ENCODE data around the gene PBX1.

The PBX1 gene

DNA sequence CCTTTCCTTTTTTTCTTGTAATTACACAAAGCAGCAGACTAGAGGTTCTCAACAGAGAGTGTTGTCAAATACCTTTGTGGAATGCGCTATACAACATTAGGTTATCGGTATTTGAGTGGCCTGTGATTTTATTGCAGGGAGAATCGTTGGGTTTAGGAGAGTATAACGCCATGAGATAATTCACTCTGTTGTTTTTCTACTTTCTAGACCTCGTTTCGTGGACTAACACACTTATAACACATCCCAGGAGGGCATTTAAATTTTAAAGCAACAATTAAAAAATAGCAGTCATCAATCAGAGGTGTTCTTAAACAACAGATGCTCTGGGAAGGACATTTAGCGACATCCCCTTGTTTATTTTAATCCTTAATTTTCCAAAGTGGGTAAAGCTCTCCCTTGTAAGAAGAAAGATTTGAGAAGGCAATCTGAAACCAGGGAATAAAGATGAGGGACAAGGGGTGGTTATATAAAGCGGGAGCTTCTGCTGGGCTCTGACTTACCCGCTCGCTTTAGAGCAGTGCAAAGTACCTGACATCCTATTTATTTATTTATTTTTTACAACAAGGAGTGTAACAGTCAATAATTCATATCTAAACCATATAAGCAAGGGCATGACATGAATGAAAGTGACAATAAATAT lies 4.9 kb downstream of the PBX1 start:
- DNase-seq (ENCODE audit: low read depth in 2 of 2): no peak

DNA sequence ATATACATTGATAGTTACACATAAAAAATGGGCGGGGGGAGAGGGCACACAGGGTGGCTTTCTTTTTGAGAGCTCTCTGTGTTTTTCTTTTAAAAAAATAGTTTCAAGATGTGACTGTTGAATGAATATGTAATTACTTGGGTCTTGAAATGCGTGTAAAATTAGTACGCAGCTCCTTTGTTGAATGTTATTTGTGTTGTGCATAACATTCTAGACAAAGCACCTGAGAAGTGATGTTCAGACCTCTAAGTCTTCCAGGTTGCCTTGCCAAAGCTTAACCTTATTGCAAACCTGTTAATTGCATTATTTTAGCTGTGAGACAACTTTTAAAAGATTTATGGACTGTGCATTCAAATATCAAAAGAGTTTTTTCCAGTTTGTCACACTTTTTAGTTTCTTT lies 5.4 kb downstream of the PBX1 start:
- DNase-seq (ENCODE audit: low read depth in 2 of 2): no peak

DNA sequence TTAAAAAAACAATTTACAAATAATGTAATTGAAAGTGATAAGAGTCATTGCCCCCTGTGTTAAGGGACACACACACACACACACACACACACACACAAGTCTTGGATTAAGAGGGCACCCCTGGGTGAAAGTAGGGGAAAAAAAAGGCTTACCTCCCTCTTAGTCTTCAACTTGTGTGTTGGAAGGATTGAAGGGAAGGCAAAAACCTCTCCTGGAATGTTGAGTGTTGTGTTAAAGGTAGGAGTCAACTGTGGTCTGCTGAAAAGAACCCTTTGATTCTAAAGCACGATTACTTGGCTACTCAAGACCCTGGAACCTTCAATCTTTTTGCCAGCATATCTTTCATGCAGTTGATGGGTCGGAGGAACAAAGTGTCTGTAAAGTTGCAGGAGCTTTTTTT lies 6.4 kb downstream of the PBX1 start:
- no peak for DNase-seq (ENCODE audit: low read depth in 2 of 2)

DNA sequence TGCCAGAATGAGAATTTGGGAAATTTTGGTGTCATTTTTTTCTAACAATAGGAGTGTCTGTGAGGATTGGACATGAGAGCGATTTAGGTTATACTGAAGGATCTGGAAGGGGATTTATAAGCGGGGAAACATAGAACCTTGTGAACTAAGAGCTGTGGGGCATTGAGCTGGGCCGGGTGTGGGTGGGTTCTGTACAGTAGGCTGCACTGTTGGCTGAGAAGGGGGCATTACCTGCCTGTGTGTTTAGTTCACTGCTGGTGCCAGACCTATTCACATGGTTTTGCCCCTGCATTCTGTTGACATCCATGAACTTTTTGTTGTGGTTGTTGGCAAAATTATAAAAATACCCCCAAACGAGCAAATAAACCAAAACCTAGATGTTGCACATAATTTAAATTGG lies 8.8 kb downstream of the PBX1 start:
- DNase-seq (ENCODE audit: low read depth in 2 of 2): no peak

DNA sequence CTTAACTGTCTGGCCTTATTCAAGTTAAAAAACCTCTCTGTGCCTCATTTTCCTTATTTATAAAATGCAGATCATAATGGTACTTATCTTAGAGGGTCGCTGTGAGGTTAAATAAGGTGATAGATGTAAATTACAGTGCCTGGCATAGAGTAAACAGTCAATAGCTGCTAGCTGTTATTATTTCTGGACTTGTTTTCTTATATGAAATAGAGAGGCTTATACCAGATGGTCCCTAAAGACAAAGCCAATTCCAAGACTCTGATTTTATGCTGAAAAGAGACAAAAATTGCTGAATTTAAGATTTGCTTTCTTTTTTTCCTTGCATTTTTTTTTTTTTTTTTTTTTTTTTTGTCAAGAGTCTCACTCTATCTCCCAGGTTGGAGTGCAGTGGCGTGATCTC lies 10.3 kb downstream of the PBX1 start:
- no peak for DNase-seq (ENCODE audit: low read depth in 2 of 2)

DNA sequence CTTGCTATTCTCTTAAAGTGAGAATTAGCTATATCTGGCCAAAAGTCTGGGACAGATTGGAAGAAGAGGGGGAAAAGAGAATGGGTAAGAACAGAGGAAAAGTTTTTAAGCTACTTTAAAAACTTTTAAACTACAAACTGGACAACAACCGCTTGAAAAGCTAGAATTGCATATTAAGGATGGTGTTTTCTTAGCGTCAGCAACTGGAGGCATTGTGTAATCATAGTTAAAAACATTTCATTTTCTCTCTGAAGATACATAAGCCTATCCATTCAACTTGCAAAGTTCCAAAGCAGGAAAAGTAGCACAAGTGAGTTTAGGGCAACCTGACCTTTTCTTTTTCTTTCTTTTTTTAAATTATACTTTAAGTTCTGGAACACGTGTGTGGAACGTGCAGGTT lies 10.9 kb downstream of the PBX1 start:
- no peak for DNase-seq (ENCODE audit: low read depth in 2 of 2)

DNA sequence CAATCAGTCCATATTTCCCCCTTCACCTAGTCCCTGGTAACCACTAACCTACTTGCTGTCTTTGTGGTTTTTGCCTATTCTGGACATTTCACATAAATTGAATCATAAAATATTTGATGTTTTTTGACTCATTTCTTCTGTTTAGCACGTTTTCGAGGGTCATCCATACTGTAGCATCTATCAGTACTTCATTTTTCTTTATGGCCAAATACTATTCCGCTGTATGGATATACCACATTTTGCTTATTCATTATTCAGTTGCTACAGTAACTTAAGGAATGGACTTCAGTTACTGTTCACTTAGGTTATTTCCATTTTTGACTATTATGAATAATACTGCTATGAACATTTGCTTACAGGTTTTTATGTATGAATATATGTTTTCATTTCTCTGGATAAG lies 12.3 kb downstream of the PBX1 start:
- DNase-seq (ENCODE audit: low read depth in 2 of 2): no peak

DNA sequence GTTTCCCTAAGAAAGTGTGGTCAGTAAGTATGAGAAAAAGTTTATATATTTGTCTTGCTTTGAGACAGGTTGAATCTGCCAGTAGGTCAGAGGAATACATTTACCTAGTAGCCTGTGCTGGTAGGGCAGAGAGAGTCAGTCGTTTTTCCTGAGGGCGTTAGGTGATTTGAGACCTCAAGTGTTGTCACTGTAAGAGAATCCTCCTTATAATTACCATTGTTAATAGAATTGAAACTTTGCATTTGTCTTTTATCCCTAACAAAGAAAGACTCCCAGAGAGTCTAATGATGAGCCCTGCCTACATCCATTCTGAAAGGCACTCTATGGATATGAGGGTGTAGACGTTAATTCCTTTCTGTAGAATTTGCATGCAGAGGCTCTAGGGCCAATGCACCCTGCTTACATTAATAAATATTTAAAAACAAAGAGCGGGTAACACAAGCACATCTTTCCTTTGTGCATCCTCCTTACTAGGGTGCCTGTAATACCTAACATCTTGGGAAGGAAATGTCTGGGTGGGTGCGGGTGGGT lies 16.4 kb downstream of the PBX1 start:
- DNase-seq (ENCODE audit: low read depth in 2 of 2): no peak

DNA sequence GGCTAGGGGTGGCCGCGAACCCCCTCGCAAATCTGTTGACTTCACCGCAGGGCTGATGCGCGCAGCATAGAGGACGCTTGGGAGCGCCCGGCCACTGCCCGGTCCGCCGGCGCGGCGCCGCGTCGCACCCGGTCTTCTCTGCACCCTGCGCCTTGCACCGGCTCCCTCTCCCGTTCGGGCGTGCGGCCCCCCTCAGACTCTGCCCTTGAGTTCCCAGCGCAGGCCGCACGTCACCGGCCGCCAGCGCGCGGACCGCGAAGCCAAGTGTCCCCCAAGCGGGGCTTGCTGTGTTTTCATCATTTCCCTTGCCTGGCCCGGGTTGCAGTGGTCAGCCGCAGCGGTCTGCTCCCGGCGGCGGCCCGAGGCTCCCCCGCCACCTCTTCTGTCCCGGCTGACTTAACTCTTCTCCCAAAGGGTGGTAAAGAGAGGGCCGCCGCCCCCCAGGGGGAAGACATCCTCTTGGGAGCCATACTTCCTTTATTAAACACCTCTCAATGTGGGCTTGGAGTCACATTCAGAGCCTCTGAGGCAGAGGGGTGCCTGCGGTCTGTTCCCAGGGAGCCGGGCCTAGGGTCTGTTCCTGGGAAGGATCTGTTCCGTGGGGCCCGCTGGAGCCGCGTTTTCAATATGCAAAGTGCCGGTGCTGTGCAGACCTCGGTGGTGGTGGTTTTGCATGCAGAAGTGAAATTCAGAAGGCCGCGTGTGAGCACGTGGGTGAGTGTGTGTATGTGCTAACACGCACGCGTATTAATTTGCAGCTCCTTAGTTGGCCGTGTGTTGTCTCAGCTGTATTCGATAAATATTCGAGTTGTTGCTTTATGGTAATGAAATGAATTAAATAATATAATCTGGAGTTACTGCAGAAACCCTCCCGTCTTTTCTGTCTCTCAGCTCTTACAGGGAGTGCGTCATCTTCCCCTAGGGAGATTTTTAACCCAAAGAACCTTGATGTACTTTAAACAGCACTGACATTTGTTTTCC lies 17.6 kb downstream of the PBX1 start:
- DNase-seq (ENCODE audit: low read depth in 2 of 2): no peak

DNA sequence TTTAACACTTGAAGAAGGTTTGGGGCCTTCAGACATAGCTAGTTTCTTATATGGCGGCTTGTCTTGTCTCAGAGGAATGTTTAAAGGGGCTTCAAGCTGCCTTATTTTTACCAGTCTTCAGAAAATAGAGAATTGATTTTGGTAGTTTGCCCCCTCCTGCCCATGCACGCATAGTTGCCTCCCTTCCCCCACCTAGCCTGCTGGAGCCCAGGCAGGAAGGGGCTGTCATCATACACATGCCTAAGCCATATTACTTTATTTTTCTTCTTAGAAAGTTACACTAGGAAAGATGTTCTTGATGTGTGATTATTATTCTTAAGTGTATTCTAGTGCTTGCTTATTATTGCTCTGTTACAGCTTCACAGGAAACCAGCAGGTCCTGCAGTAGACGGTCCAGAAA lies 18.3 kb downstream of the PBX1 start:
- DNase-seq (ENCODE audit: low read depth in 2 of 2): no peak

DNA sequence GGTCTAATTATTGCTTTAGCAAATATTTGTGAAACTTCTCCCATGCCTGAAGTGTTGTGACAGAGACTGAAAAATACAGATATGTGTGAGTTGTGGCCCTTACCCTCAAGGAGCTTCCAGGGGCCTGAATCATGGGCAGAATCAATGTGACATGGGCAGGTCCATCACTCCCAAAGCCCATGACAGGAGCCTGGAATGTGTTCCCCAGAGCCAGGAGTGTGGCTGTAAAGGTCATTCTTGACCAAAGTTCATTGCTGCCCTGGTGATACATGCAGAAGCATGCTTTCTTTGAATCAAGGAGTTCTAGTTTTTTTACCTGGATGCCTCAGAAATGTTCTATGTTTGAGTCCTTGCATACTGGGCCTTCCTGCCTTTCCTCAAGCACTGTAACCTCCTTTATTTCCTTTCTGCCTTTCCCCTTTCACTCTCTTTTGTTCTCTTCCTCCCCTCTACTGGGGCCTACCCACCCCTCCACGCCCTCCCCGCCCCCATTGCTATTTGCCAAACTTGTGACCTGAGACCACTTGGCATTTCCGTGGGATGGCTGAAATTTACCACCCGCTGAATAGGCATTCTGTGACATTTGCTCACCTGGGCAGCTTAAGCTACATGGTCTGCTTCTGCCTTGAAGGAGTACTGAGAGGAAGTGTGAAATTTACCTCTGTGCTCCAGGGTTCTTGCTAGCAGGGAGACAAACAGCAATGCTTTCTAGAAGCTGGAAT lies 19.7 kb downstream of the PBX1 start:
- DNase-seq (ENCODE audit: low read depth in 2 of 2): no peak

DNA sequence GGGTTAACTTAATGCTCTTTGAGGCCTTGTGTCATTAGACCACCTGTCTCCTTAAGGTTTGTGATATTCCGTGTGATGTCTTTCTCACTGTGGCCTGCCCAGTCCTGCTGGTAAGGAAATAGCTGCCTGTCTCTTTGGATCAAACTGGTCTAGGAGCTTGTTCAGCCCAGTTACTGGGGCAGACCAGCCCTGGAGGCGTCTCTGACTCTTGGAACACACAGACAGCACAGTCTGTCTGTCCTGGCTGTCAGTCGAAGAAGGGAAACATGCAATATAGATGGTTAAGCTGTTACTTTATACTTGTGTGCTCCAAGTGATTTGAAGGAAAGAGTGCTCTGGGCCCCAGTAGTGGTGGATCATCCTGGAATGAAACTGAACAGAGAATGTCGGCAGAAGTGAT lies 20.4 kb downstream of the PBX1 start:
- no peak for DNase-seq (ENCODE audit: low read depth in 2 of 2)

DNA sequence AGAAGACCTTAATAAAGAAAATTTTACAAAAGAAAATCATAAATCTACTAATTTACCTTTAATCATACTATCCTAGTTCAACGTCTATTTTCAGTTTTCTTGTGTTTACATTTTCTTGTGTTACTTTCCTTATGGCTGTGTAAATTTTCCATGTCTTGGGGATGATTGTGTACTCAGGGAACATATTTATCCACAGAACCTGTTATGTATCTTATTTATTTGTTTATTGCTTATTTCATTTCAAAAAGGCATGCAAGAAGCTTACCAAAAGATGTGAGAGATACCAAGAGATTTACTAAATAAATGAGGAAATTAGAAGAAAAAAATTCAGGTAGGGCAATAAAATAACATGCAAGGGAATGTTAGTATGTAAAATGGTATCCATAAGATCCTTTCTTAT lies 22.8 kb downstream of the PBX1 start:
- no peak for DNase-seq (ENCODE audit: low read depth in 2 of 2)

DNA sequence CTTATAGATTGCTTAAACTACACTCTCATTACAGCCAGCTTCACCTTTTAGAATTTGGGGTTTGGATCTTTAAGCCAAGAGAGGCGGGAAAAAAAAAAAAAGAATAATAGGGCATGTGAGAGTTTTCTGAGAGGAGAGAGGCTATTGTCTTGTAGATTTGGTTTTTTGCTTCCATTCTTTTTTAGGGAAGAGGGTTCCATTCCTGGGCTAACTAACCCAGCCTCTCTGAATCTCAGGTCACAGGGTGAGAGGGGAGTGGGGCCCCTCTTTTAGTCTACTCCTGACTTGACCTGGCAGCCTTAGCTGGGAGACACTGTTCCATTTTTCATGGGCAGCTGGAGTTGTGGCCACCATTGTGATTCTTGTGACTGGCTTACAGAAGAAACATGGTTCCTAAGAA lies 24.2 kb downstream of the PBX1 start:
- DNase-seq (ENCODE audit: low read depth in 2 of 2): no peak

DNA sequence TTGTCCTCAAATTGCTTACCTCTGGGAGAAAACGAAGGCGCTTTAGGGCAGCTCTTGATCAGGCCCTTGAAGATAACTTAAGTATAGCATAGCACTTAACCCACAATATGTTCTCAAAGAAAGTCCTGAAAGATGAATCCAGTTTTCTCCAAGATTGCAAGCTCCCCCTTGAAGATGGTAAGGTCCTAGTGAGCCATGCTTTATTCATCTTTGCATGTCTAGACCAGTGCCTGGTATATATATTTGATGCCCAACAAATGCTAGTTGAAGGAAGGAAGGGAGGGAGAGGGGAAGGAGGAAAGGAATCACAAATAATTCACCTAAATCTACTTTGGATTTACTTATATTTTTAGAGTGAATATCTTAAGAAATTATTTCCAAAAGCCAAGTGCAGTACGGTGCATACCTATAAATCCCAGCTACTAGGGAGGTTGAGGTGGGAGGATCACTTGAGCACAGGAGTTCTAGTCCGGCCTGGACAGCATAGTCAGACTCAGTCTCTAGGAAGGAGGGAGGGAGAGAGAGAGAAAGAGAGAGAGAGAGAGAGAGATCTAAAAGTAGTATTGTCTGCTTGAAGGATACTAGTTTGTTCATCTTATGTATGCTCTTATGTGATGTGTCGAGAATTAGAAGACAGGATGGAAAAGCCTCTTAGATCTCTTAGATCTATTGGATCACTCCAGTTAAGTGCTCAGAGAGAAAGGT lies 25.0 kb downstream of the PBX1 start:
- no peak for DNase-seq (ENCODE audit: low read depth in 2 of 2)

DNA sequence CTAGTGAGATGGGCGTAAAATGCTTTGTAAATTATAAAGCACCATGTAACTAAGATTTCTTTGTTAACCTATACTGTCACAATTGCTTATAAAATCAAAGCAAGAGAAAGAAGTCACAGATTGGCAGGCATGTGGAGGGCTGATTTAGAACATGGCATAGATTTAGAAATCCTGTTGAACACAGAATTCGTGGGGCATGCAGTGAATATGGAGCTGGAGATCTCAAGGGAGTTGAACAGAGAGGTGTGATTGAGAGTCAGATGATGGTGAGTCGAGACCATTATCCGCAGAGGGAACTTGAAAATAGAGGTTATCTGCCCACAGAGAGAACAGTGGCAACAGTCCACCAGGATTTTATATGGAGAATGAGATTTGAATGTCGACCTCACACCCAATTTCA lies 27.6 kb downstream of the PBX1 start:
- DNase-seq (ENCODE audit: low read depth in 2 of 2): no peak

DNA sequence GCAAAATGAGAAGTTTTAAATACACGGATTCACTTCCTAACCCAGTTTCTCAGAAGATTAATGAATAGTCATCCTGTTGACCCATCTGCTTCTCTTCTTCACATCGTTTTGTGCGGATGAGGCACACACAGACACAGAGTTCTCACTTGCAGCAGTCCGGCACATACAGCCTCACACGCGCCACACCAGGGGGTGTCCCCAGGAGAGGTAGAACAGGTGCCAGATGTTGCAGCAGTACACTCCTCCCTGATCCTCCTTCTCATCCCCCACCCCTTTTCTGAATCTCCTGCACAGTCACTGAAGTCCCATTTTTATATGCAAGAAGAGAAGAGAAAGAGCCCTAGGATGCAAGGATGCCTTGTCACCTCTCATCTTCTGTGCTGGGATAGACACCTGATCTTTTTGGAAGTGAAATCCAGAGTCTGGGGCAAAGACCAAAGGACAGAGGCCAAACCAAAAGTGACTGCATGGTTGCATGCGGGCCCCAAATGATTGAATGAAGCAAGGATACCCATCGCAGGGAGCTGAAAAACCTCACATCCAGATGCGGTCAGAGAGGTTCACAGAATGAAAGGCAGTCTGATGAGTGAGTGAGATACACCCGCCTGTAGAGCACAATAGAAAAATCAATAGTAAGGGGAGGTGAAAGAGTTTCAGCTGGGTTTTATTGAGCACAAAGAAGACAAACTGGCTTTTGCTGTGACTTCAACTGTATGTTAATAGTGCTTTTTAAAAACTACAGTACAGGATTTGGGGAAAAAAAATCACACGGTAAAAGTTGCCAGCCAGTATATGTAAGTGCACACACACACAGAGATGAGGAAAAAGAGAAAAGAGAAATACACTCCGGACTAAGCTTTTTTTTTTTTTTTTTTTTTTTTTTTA lies 28.9 kb downstream of the PBX1 start:
- DNase-seq (ENCODE audit: low read depth in 2 of 2): no peak

DNA sequence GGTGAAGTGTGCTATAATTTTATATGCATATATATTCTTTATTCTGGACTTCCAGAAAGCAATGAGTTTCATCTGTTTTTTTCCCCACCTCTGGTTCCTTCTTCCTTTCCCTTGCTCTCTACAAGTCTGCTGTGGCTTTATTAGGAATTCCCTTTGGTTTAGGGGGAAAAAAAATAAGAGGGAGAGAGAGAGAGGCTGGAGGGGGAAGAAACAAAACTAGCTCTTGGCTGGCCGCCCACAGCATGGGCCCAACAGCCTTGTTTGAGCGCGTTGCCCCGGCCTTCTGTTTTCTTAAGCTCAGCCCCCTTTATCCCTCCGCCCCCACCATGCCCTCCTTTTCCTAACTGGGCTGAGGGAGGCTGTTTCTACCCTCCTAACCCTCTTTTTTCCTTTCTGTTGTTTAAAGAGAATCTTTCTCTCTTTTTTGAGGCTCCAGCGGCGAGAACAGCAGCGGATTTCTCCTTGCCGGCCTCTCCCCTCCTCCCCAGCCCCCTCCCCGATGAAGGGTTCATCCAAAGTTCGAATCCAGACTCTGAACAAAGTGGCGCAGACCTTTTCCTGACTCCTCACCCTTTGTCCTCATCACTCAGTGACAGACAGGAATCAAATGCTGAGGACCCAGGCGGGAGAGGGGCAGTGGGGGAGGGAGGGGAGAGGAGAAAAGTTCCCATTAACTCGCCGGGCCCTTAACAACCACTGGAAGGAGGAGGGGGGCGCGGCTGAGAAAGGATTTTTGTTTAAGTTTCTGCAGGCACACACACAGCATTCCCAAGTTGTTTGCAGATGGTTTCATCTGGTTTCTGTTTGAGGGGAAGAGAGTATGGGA lies 29.7 kb downstream of the PBX1 start:
- DNase-seq (ENCODE audit: low read depth in 2 of 2): no peak

DNA sequence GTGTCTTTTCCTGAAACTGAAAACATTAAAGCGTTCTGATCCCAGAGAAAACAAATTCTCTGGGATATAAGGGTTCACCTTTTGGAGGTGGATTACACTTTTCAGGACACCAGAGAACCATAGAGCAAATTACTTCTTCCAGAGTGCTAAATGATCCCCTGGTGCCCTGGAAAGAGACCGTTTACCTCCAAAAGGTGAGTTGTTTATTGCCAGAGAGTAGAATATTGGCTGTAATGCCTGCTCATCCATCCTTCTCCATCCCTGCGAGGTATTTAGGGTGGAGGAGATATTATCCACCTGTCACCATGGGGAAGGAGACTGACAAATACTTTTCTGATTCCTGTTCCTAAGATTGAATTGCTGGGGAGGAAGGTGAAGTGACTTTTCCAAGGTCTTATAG lies 30.4 kb downstream of the PBX1 start:
- DNase-seq (ENCODE audit: low read depth in 2 of 2): no peak

DNA sequence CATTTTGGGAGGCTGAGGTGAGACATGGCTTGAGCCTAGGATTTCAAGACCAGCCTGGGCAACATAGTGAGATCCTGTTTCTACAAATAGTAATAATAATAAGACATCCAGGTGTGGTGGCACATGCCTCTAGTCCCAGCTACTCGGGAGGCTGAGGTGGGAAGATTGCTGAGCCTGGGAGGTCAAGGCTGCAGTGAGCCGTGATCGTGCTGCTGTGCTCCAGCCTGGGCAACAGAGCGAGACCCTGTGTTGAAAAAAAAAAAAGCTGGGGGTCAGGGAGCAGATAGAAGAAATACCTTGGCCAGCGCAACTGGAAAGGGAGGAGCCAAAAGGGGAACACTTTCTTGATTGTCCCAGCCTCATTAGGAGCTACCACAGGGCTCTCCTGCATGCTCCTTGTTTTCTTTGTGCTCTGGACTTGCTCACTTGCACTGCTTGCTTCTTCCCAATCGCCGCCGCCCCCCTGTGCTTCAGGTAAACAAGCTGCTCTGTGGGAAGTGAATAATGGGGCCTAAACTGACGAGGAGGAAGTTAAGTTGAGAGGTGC lies 31.1 kb downstream of the PBX1 start:
- no peak for DNase-seq (ENCODE audit: low read depth in 2 of 2)

Data from activated CD4-positive, alpha-beta T cell treated with anti-CD3 and anti-CD28 coated beads for 24 hours (primary cell).